ENCODE measurements around the gene EIF4G2. TPM values are rescaled to one million over a fixed set of nuclear protein-coding genes. Genes with fewer than 3 reads are reported as not detected.
A peak's percentile ranks its signal among the peaks of the same experiment; 100 is the strongest.

Gene EIF4G2
- total and polyA plus RNA-seq, 2 experiments from 2014 or later = 503 to 638 TPM

GRCh38 chr11:10761085-10761698 is 47.5 kb downstream of the EIF4G2 start:
- TF ChIP-seq CTCF (IDR thresholded peaks at IDR 0.05; ENCODE audit: poor library complexity) = no peak
- TF ChIP-seq EZH2phosphoT487 (IDR thresholded peaks at IDR 0.05; ENCODE audit: low read depth, severe bottlenecking, unreplicated experiment) = no peak
- no peak for TF ChIP-seq EZH2 (IDR thresholded peaks at IDR 0.05; ENCODE audit: borderline replicate concordance)
- Histone ChIP-seq H3K79me2 (no peaks in the 10 kb centered on the region), H3K4me3 (no peak overlapping the region), H4K20me1 (ENCODE audit: insufficient read depth, poor library complexity, severe bottlenecking) (no peaks in the 10 kb centered on the region), H3K27me3 (no peaks in the 10 kb centered on the region), H3K4me2 (no peak overlapping the region), H3K36me3 (replicated peaks; ENCODE audit: insufficient read depth, low read depth) (no peaks in the 10 kb centered on the region), H3K4me1 (ENCODE audit: insufficient read depth) (no peaks in the 10 kb centered on the region), H3K27ac (no peak overlapping the region), H3K9me2 (replicated peaks; ENCODE audit: insufficient read depth) (no peaks in the 10 kb centered on the region), H2AFZ (no peak overlapping the region), H3K9me3 (ENCODE audit: low read depth) (no peaks in the 10 kb centered on the region)
- 77% methylated on average over 6 of the region's 6 CpGs for WGBS (ENCODE audit: low lambda C conversion rate, missing lambda C conversion rate)
- no peak for DNase-seq (ENCODE audit: low spot score)

- Histone ChIP-seq H4K20me1 (ENCODE audit: insufficient read depth, poor library complexity, severe bottlenecking) (no peaks in the 10 kb centered on the region), H3K4me2 (no peak overlapping the region), H3K9me2 (replicated peaks; ENCODE audit: insufficient read depth) (no peaks in the 10 kb centered on the region), H3K36me3 (replicated peaks; ENCODE audit: insufficient read depth, low read depth) (no peaks in the 10 kb centered on the region), H3K4me3 (no peak overlapping the region), H3K4me1 (ENCODE audit: insufficient read depth) (no peaks in the 10 kb centered on the region), H3K9me3 (ENCODE audit: low read depth) (no peaks in the 10 kb centered on the region), H3K27ac (no peak overlapping the region), H3K27me3 (no peaks in the 10 kb centered on the region), H2AFZ (no peak overlapping the region), H3K79me2 (peaks cover 9% of the 10 kb centered on the region)
- DNase-seq (ENCODE audit: low spot score) = no peak
- 94% methylated on average over 1 of the region's 1 CpG for WGBS (ENCODE audit: low lambda C conversion rate, missing lambda C conversion rate)
- TF ChIP-seq EZH2phosphoT487 (IDR thresholded peaks at IDR 0.05; ENCODE audit: low read depth, severe bottlenecking, unreplicated experiment) = no peak
- TF ChIP-seq EZH2 (IDR thresholded peaks at IDR 0.05; ENCODE audit: borderline replicate concordance) = no peak
- no peak for TF ChIP-seq CTCF (IDR thresholded peaks at IDR 0.05; ENCODE audit: poor library complexity)
Measured at GRCh38 chr11:10758957-10759356, 49.8 kb downstream of the EIF4G2 start.

- WGBS (ENCODE audit: low lambda C conversion rate, missing lambda C conversion rate) = 82% methylated on average over 7 of the region's 7 CpGs
- no peak overlapping the region for H2AFZ ChIP-seq
- no peaks in the 10 kb centered on the region for H4K20me1 ChIP-seq (ENCODE audit: insufficient read depth, poor library complexity, severe bottlenecking)
- no peak for DNase-seq (ENCODE audit: low spot score)
- peak overlapping the region; percentile 86 for H3K4me2 ChIP-seq
- H3K9me3 ChIP-seq (ENCODE audit: low read depth) = no peaks in the 10 kb centered on the region
- TF ChIP-seq CTCF (IDR thresholded peaks at IDR 0.05; ENCODE audit: poor library complexity) (no peak), EZH2phosphoT487 (IDR thresholded peaks at IDR 0.05; ENCODE audit: low read depth, severe bottlenecking, unreplicated experiment) (no peak), EZH2 (IDR thresholded peaks at IDR 0.05; ENCODE audit: borderline replicate concordance) (no peak)
- H3K4me3 ChIP-seq = peak overlapping the region; percentile 79
- no peak overlapping the region for H3K27ac ChIP-seq
- peaks cover 28% of the 10 kb centered on the region for H3K79me2 ChIP-seq
- H3K4me1 ChIP-seq (ENCODE audit: insufficient read depth) = peaks cover 8% of the 10 kb centered on the region
- no peaks in the 10 kb centered on the region for H3K36me3 ChIP-seq (replicated peaks; ENCODE audit: insufficient read depth, low read depth)
- no peaks in the 10 kb centered on the region for H3K9me2 ChIP-seq (replicated peaks; ENCODE audit: insufficient read depth)
- no peaks in the 10 kb centered on the region for H3K27me3 ChIP-seq
Measured at GRCh38 chr11:10752486-10752885, 56.2 kb downstream of the EIF4G2 start.
